ENCODE measurements around the gene PPP1R16B.
"Not testable (repeated sequence)": the region's sequence is repeated elsewhere in the genome, so short reads cannot be mapped to it uniquely, and the experiment has no call there.

Gene PPP1R16B

GRCh38 chr20:38791940-38792339, 13.6 kb upstream of the PPP1R16B start:
- Histone ChIP-seq H3K27me3 (peaks cover 16% of the 10 kb centered on the region), H3K27ac (no peak overlapping the region), H3K36me3 (no peaks in the 10 kb centered on the region), H3K9me3 (no peaks in the 10 kb centered on the region), H3K4me1 (ENCODE audit: control insufficient read depth in 1 of 2, insufficient read depth in 1 of 2, low read depth in 1 of 2, low read length in 1 of 2) (no peaks in the 10 kb centered on the region), H3K4me3 (ENCODE audit: low read depth in 1 of 2, low read length in 1 of 2) (no peak overlapping the region)
- TF ChIP-seq CTCF (IDR thresholded peaks at IDR 0.05), result no peak

- H3K27me3 ChIP-seq, result peaks cover 18% of the 10 kb centered on the region
Measured at GRCh38 chr20:38794057-38794456, 11.4 kb upstream of the PPP1R16B start.

DNA sequence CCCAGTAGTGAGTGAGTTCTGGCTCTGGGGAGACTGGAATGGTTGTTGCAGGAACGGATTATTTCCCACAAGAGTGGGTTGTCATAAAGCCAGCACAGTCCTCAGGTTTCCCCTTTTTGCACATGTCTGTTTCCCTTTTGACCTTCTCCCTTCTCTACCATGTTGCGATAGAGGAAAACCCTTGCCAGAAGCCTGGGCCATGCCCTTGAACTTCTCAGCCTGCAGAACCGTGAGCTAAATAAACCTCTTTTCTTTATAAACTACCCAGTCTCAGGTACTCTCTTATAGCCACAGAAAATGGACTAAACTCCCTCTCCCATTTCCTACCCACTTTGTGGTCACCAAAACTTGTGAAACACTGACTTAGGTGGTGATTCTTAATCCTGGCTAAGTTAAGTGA, 7.2 kb upstream of the PPP1R16B start:
- H3K4me3 ChIP-seq (ENCODE audit: low read depth in 1 of 2, low read length in 1 of 2), result no peak overlapping the region
- H3K4me1 ChIP-seq (ENCODE audit: control insufficient read depth in 1 of 2, insufficient read depth in 1 of 2, low read depth in 1 of 2, low read length in 1 of 2), result peaks cover 4 to 5% of the 10 kb centered on the region in 2 experiments
- peaks cover 11% of the 10 kb centered on the region for H3K27me3 ChIP-seq
- TF ChIP-seq CTCF (IDR thresholded peaks at IDR 0.05), result no peak
- H3K9me3 ChIP-seq, result no peaks in the 10 kb centered on the region
- no peak overlapping the region for H3K27ac ChIP-seq
- H3K36me3 ChIP-seq, result no peaks in the 10 kb centered on the region

More at GRCh38 chr20:38794057-38794456, 11.4 kb upstream of the PPP1R16B start:
- H3K4me1 ChIP-seq (ENCODE audit: control insufficient read depth in 1 of 2, insufficient read depth in 1 of 2, low read depth in 1 of 2, low read length in 1 of 2); H3K27ac ChIP-seq; H3K4me3 ChIP-seq (ENCODE audit: low read depth in 1 of 2, low read length in 1 of 2); H3K36me3 ChIP-seq; H3K9me3 ChIP-seq: not testable (repeated sequence)

DNA sequence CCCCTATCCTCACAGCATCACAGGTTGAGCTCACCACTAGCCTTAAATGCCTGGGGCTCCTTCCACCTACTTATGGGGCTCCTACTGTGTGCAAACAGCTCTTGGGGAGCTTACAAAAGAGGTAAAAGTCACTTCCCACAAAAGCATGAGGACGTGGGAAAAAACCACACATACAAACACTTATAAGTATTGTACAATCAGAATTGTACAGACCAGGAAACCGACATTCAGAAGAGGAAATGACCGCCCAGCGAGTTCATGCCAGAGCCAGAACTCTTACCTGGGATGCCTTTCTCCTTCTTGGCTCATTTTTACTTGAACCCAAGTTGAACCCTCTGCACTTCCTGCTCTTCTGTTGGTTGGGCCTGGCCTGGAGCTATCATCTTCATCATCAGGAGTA, 6.3 kb upstream of the PPP1R16B start:
- Histone ChIP-seq H3K9me3 (no peaks in the 10 kb centered on the region), H3K36me3 (no peaks in the 10 kb centered on the region), H3K4me1 (ENCODE audit: control insufficient read depth in 1 of 2, insufficient read depth in 1 of 2, low read depth in 1 of 2, low read length in 1 of 2) (peaks cover 4 to 5% of the 10 kb centered on the region in 2 experiments), H3K4me3 (ENCODE audit: low read depth in 1 of 2, low read length in 1 of 2) (no peak overlapping the region), H3K27me3 (peaks cover 11% of the 10 kb centered on the region), H3K27ac (no peak overlapping the region)
- TF ChIP-seq CTCF (IDR thresholded peaks at IDR 0.05), result no peak

DNA sequence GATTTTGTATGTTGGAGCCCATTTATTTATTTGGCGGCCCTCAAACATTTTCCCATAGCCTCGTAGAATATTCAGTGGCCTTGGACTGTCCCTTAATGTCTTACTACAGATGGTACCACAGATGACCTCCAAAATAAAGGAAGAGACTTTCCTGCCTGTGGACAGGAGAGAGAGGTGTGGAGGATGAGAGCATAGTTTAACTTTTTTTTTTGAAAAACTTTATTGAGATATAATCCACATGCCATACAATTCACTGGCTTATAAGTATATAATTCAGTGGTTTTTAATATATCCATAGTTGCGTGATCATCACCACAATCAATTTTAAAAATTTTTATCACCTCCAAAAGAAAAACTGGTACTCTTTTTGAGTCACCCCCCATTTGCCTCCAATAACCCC, 4.6 kb upstream of the PPP1R16B start:
- Histone ChIP-seq H3K36me3 (no peaks in the 10 kb centered on the region), H3K4me3 (ENCODE audit: low read depth in 1 of 2, low read length in 1 of 2) (no peak overlapping the region), H3K9me3 (no peaks in the 10 kb centered on the region), H3K4me1 (ENCODE audit: control insufficient read depth in 1 of 2, insufficient read depth in 1 of 2, low read depth in 1 of 2, low read length in 1 of 2) (peaks cover 15 to 16% of the 10 kb centered on the region in 2 experiments), H3K27me3 (peaks cover 28% of the 10 kb centered on the region), H3K27ac (no peak overlapping the region)
- TF ChIP-seq CTCF (IDR thresholded peaks at IDR 0.05), result no peak

GRCh38 chr20:38804221-38804620, 1.3 kb upstream of the PPP1R16B start:
- H3K9me3 ChIP-seq, result no peaks in the 10 kb centered on the region
- H3K27me3 ChIP-seq, result peaks cover 58% of the 10 kb centered on the region
- H3K36me3 ChIP-seq, result no peaks in the 10 kb centered on the region
- H3K27ac ChIP-seq, result no peak overlapping the region
- H3K4me3 ChIP-seq (ENCODE audit: low read depth in 1 of 2, low read length in 1 of 2), result no peak overlapping the region
- peaks cover 15 to 23% of the 10 kb centered on the region in 2 experiments for H3K4me1 ChIP-seq (ENCODE audit: control insufficient read depth in 1 of 2, insufficient read depth in 1 of 2, low read depth in 1 of 2, low read length in 1 of 2)
- no peak for TF ChIP-seq CTCF (IDR thresholded peaks at IDR 0.05)

Measured in neutrophil (primary cell).